Parathyroid adenoma (tissue), 2 donors: ENCODE results near the gene ZDHHC11B.
"Not testable (repeated sequence)": the region's sequence is repeated elsewhere in the genome, so short reads cannot be mapped to it uniquely, and the experiment has no call there.

Source experiments
- H2AFZ ChIP-seq: fragments of 300-600 bp; sonication (generic); one replicate; pipeline ENCODE4 v1.7.0; 2017; ENCODE audit warnings: antibody characterized with exemption, mild to moderate bottlenecking
- H3K27ac ChIP-seq: fragments of 300-600 bp; sonication (generic); one replicate; pipeline ENCODE4 v1.7.0; 2017
- H3K27me3 ChIP-seq: fragments of 300-600 bp; sonication (generic); one replicate; pipeline ENCODE4 v1.7.0; 2017; ENCODE audit warnings: low read length; ENCODE audit not compliant: control insufficient read depth, insufficient read depth
- H3K36me3 ChIP-seq: fragments of 300-600 bp; sonication (generic); one replicate; pipeline ENCODE4 v1.7.0; 2017; ENCODE audit warnings: low read length; ENCODE audit not compliant: control insufficient read depth, insufficient read depth
- H3K4me1 ChIP-seq: fragments of 300-600 bp; sonication (generic); one replicate; pipeline ENCODE4 v1.7.0; 2017; ENCODE audit warnings: control low read depth
- H3K4me2 ChIP-seq: fragments of 300-600 bp; sonication (generic); one replicate; pipeline ENCODE4 v1.7.0; 2017; ENCODE audit warnings: low read length
- H3K4me3 ChIP-seq: fragments of 300-600 bp; sonication (generic); one replicate; pipeline ENCODE4 v1.7.0; 2017; ENCODE audit warnings: low read depth, low read length
- H3K79me2 ChIP-seq: fragments of 300-600 bp; sonication (generic); one replicate; pipeline ENCODE4 v1.7.0; 2017; ENCODE audit warnings: control low read depth
- H3K9ac ChIP-seq: fragments of 300-600 bp; sonication (generic); one replicate; pipeline ENCODE4 v1.7.0; 2017; ENCODE audit warnings: mild to moderate bottlenecking
- H3K9me3 ChIP-seq: fragments of 300-600 bp; sonication (generic); one replicate; pipeline ENCODE4 v1.7.0; 2017; ENCODE audit warnings: low read length; ENCODE audit not compliant: control insufficient read depth
- CTCF ChIP-seq: fragments of 300-600 bp; sonication (generic); IDR thresholded peaks from one replicate; pipeline ENCODE4 v1.7.0; 2017; ENCODE audit warnings: antibody characterized with exemption, mild to moderate bottlenecking
- donor health status: primary hyperparathyroidism.

The ZDHHC11B gene

DNA sequence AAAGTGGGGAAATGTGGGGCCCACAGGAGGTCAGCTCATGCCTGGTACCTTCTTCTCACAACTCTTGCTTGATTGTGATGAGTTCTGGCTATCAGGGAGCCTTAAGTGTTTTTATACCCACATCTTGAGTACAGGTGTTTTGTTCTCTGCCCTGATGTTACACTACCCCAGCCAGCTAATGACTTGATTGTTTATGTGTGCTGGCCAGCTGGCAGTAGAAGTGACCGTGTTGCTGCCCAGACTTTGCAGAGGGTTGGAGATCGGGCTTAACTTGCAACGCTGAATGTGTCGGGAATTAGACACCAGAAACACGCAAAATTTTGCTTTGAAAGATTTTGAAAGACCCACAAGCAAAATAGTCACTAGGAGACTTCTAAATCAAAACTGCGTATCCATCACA, 16.9 kb upstream of the ZDHHC11B start:
- no peak for TF ChIP-seq CTCF
- no peaks in the 10 kb centered on the region for H3K36me3 ChIP-seq
- no peak overlapping the region for H3K4me2 ChIP-seq
- H3K9ac ChIP-seq: no peak overlapping the region
- H2AFZ ChIP-seq: no peak overlapping the region
- H3K27ac ChIP-seq: no peak overlapping the region
- no peaks in the 10 kb centered on the region for H3K79me2 ChIP-seq
- no peaks in the 10 kb centered on the region for H3K27me3 ChIP-seq
- H3K4me3 ChIP-seq: no peak overlapping the region
- H3K4me1 ChIP-seq: no peaks in the 10 kb centered on the region
- no peaks in the 10 kb centered on the region for H3K9me3 ChIP-seq

GRCh38 chr5:801055-801454, 16.5 kb upstream of the ZDHHC11B start:
- H3K9me3 ChIP-seq, H3K36me3 ChIP-seq, H3K27me3 ChIP-seq, H3K4me2 ChIP-seq, H3K27ac ChIP-seq, H3K79me2 ChIP-seq, H3K9ac ChIP-seq, H3K4me1 ChIP-seq, H2AFZ ChIP-seq, H3K4me3 ChIP-seq: not testable (repeated sequence)

- not testable (repeated sequence) for H3K4me2 ChIP-seq, H3K79me2 ChIP-seq, H3K27ac ChIP-seq, H3K4me1 ChIP-seq, H3K36me3 ChIP-seq, H3K27me3 ChIP-seq, H3K9me3 ChIP-seq, H3K4me3 ChIP-seq, H2AFZ ChIP-seq, H3K9ac ChIP-seq
These were observed 14.1 kb upstream of the ZDHHC11B start for GRCh38 chr5:798505-799138.

- H2AFZ ChIP-seq, H3K36me3 ChIP-seq, H3K4me1 ChIP-seq, H3K9me3 ChIP-seq, H3K27me3 ChIP-seq, H3K4me3 ChIP-seq, H3K79me2 ChIP-seq, H3K9ac ChIP-seq, H3K4me2 ChIP-seq, H3K27ac ChIP-seq: not testable (repeated sequence)
These were observed 13.5 kb upstream of the ZDHHC11B start for GRCh38 chr5:797986-798385.

GRCh38 chr5:795873-796272, 11.3 kb upstream of the ZDHHC11B start:
- not testable (repeated sequence) for H3K4me1 ChIP-seq, H3K27ac ChIP-seq, H3K79me2 ChIP-seq, H3K36me3 ChIP-seq, H3K27me3 ChIP-seq, H3K9me3 ChIP-seq, H3K4me2 ChIP-seq, H3K9ac ChIP-seq, H2AFZ ChIP-seq, H3K4me3 ChIP-seq

DNA sequence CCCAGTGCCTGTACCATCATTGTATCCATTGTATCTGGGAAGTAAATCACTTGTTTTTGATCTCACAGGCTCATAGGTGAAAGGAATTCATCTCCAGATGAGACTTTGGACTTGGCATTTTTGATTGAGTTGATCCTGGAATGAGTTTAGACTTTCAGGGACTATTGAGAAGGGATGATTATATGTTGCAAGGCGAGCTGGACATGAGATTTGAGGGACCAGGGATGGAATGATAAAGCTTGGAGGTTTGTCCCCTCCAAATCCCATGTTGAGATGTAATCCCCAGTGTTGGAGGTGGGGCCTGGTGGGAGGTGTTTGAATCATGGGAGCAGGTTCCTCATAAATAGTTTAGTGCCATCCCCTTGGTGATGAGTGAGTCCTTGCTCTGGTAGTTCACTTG, 10.4 kb upstream of the ZDHHC11B start:
- H3K4me1 ChIP-seq, H3K36me3 ChIP-seq, H3K27me3 ChIP-seq, H3K4me2 ChIP-seq, H3K9me3 ChIP-seq, H3K79me2 ChIP-seq, H3K4me3 ChIP-seq, H3K27ac ChIP-seq, H2AFZ ChIP-seq, H3K9ac ChIP-seq: not testable (repeated sequence)

GRCh38 chr5:788703-789102, 4.2 kb upstream of the ZDHHC11B start:
- not testable (repeated sequence) for H3K4me1 ChIP-seq, H3K4me3 ChIP-seq, H3K9ac ChIP-seq, H3K4me2 ChIP-seq, H3K9me3 ChIP-seq, H3K36me3 ChIP-seq, H3K27ac ChIP-seq, H3K27me3 ChIP-seq, H2AFZ ChIP-seq, H3K79me2 ChIP-seq

- not testable (repeated sequence) for H3K79me2 ChIP-seq, H3K9me3 ChIP-seq, H3K4me2 ChIP-seq, H2AFZ ChIP-seq, H3K9ac ChIP-seq, H3K27ac ChIP-seq, H3K4me1 ChIP-seq, H3K27me3 ChIP-seq, H3K36me3 ChIP-seq, H3K4me3 ChIP-seq
These were observed 3.3 kb upstream of the ZDHHC11B start for GRCh38 chr5:787857-788233.

DNA sequence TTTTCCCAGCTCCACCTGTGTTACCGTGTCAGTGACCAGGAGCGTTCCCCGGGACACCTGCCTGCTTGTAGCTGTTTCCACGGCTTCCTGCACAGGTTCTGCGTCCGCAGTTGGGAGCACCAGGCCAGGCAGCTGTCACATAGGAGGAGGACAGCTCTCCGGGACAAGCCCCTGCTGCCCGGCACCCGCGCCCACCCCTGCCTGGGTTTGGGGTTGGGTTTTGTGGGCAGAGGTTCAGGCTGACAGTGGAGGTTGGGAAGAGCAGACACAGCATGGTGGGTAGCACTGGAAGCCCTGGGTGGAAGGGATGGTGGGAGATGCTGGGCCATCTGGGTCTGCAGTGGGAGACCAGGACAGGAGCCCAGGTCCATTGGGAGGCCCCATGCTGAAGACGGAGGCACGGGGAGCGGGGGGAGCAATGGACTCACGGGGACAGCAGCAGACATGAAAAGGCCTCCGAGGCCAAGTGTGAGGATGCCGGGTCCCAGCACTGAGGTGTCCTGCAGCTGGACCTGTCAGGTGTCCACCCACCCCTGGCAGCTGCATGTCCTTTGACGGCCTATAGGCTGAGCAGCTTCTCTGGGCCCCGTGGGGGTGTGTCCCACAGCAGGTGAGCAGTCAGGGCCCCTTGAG, 2.8 kb upstream of the ZDHHC11B start:
- H3K27ac ChIP-seq, H3K4me2 ChIP-seq, H3K36me3 ChIP-seq, H3K9ac ChIP-seq, H3K4me3 ChIP-seq, H3K79me2 ChIP-seq, H3K4me1 ChIP-seq, H2AFZ ChIP-seq, H3K9me3 ChIP-seq, H3K27me3 ChIP-seq: not testable (repeated sequence)

DNA sequence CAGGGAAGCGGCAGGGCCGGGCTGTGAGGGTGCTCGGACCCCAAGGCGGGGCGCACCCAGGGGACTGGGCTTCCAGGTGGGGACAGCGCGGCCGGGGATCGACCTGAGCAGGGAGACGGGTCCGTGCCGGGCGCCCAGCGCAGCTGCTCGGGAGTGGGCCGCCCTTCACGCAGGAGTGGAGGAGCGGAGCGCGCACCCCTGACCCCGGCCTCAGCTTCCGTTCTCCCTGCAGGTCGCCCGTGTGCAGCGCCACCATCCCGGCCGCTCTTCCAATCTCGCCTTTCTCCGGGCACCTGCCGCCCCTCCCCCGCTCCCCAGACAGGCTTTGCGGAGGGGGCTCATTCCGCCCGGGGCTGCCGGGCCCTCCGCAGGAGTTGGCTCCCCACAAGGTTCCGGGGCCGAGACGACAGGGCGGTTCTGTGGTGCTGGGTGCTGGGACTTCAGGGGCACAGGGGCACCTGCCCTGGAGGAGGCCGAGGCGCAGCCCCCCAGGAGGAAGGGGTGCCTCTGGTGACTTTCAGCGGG, 714 bp upstream of the ZDHHC11B start:
- H3K36me3 ChIP-seq, H3K79me2 ChIP-seq, H3K27ac ChIP-seq, H3K27me3 ChIP-seq, H3K9ac ChIP-seq, H3K4me1 ChIP-seq, H3K9me3 ChIP-seq: not testable (repeated sequence)
- H3K4me3 ChIP-seq: peak overlapping the region; percentile 49
- H2AFZ ChIP-seq: peak overlapping the region; percentile 90
- H3K4me2 ChIP-seq: peak overlapping the region; percentile 72
